Calu3 (cell line): ENCODE data around the gene PLAAT1. TPM values are rescaled to one million over a fixed set of nuclear protein-coding genes. Genes with fewer than 3 reads are reported as not detected.

Experiments used
- BruUV-seq: library from RNA; stranded (reverse); fragments of 400-500 nt; replicated peaks from 2 replicates; lab custom pipeline; 2021; lab: Mats Ljungman, UMichigan
- CTCF ChIA-PET: fragments of 300-600 bp; sonication (Branson Sonifier 250); formaldehyde crosslinking; loops from one replicate; lab custom pipeline; 2022; ENCODE audit warnings: antibody characterized with exemption; lab: Charles Lee
- DNase-seq: peaks from one replicate; pipeline ENCODE4 v3.0.0; 2022
- H3K27ac Mint-ChIP-seq: one replicate; pipeline ENCODE4 v1.8.0; 2022; ENCODE audit warnings: mixed read lengths; ENCODE audit not compliant: unreplicated experiment
- H3K27me3 Mint-ChIP-seq: one replicate; pipeline ENCODE4 v1.8.0; 2022; ENCODE audit warnings: mixed read lengths; ENCODE audit not compliant: unreplicated experiment
- H3K36me3 Mint-ChIP-seq: one replicate; pipeline ENCODE4 v1.8.0; 2022; ENCODE audit warnings: mild to moderate bottlenecking, moderate library complexity, mixed read lengths; ENCODE audit not compliant: insufficient read depth, unreplicated experiment
- H3K4me1 Mint-ChIP-seq: one replicate; pipeline ENCODE4 v1.8.0; 2022; ENCODE audit warnings: mild to moderate bottlenecking, low read depth, mixed read lengths; ENCODE audit not compliant: unreplicated experiment
- H3K4me3 Mint-ChIP-seq: one replicate; pipeline ENCODE4 v1.8.0; 2022; ENCODE audit warnings: mild to moderate bottlenecking, low read depth, moderate library complexity, mixed read lengths; ENCODE audit not compliant: unreplicated experiment
- H3K9me3 Mint-ChIP-seq: one replicate; pipeline ENCODE4 v1.8.0; 2022; ENCODE audit warnings: low read depth, mixed read lengths; ENCODE audit not compliant: unreplicated experiment
- intact Hi-C: fragments of 100-400 bp; cut with micrococcal nuclease; formaldehyde crosslinking; loops from one replicate; pipeline ENCODE4 v1.10.0; 2022; ENCODE audit not compliant: unreplicated experiment
- total RNA-seq: library from RNA; stranded (reverse); gene quantifications from 2 replicates; pipeline ENCODE4 v1.2.3, GENCODE V29; 2022
- TF ChIP-seq, protein P1 (sequence below): fragments of 200-600 bp; IDR thresholded peaks from one replicate; pipeline ENCODE4 v1.8.0; 2022; ENCODE audit warnings: antibody characterized with exemption; ENCODE audit not compliant: unreplicated experiment

PLAAT1 gene
- total RNA-seq, 1 experiment from 2014 or later: 7.3 TPM

DNA sequence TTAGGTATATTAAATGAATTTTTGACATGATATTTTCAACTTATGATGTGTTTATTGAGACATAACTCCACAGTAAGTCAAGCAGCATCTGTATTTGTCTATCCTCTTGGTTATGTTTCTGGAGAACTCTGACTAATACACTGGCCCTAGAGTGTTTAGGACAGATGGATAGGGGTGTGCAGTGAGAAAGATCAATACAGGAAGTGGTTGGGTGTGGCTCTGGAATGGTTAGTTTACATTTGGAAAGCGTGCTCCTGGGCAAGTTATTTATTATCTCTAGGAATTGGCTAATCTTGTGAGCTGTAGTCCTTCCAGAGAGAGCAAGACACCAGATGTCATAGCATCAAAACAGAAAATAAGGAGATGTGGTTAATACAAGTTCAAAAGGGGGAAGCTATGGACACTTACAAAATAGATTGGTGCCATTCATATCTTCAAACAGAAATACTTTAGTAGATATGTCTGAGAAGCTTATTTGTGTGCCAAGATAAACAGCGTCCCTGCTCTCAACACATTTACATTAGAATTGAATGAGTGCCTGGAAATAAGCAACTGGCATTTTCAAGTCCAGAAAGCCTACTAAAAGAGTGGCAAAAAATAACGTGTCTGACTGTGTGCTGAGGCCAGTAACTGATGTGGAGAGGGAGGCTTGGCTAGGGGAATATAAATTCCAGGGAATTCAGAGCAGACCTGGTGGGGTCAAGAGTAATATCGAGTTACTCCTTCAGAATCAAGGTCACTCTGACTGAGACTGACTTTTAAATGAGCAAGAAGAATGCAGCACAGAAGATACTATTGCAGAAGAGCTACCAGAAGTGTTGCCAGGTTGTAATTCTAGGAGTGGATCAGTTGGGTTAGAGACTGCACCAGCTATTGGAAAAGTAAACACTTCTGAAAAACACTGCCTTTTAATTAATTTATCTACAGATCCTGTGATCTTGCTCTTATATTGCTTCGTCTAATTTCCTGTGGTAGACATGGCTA is 33.4 kb upstream of the PLAAT1 start:
- no TSS peak for BruUV-seq
- TF ChIP-seq, protein P1, sequence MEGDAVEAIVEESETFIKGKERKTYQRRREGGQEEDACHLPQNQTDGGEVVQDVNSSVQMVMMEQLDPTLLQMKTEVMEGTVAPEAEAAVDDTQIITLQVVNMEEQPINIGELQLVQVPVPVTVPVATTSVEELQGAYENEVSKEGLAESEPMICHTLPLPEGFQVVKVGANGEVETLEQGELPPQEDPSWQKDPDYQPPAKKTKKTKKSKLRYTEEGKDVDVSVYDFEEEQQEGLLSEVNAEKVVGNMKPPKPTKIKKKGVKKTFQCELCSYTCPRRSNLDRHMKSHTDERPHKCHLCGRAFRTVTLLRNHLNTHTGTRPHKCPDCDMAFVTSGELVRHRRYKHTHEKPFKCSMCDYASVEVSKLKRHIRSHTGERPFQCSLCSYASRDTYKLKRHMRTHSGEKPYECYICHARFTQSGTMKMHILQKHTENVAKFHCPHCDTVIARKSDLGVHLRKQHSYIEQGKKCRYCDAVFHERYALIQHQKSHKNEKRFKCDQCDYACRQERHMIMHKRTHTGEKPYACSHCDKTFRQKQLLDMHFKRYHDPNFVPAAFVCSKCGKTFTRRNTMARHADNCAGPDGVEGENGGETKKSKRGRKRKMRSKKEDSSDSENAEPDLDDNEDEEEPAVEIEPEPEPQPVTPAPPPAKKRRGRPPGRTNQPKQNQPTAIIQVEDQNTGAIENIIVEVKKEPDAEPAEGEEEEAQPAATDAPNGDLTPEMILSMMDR: no peak
- Mint-ChIP-seq H3K9me3 (peaks cover 2% of the 10 kb centered on the region), H3K4me1 (peaks cover 17% of the 10 kb centered on the region), H3K27ac (peak overlapping the region; percentile 76), H3K27me3 (no peaks in the 10 kb centered on the region), H3K4me3 (peak overlapping the region; percentile 40), H3K36me3 (peaks cover 4% of the 10 kb centered on the region)
- CTCF ChIA-PET: no interaction called here
- intact Hi-C loops: loop anchor here (2.0 to 10.0 kb wide), 2 partner anchors 33 to 1733 kb away; partner anchors contain the start of gene PLAAT1
- peak; percentile 72 for DNase-seq

- Mint-ChIP-seq H3K4me1 (peaks cover 35% of the 10 kb centered on the region), H3K4me3 (no peak overlapping the region), H3K27ac (no peak overlapping the region), H3K36me3 (peaks cover 4% of the 10 kb centered on the region), H3K9me3 (peaks cover 2% of the 10 kb centered on the region), H3K27me3 (no peaks in the 10 kb centered on the region)
- TF ChIP-seq, protein P1: no peak
- intact Hi-C loops: no loop called here
- CTCF ChIA-PET: no interaction called here
- no TSS peak for BruUV-seq
- DNase-seq: no peak
Measured at GRCh38 chr3:193210618-193211017, 30.4 kb upstream of the PLAAT1 start.

DNA sequence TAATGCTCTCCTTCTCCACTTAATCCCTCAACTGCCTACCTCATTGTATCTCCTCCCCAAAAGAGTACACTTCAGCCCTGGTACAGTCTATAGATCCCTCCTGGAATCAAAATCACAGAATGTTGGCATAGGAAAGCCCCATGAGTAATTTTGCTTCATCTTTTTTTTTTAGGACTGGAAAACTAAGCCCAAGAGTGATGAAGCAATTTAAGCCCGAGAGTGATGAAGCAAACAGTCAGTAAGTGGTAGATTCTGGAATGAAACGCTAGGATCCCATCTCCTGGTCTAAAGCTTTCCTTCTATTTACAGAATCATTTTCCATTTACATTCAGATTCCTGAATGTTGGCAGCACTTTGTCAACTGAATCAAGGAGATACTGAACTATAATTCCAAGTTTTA is 29.8 kb upstream of the PLAAT1 start:
- Mint-ChIP-seq H3K4me3 (no peak overlapping the region), H3K36me3 (peaks cover 4% of the 10 kb centered on the region), H3K4me1 (peaks cover 36% of the 10 kb centered on the region), H3K27ac (no peak overlapping the region), H3K27me3 (no peaks in the 10 kb centered on the region), H3K9me3 (peaks cover 2% of the 10 kb centered on the region)
- intact Hi-C loops: no loop called here
- TF ChIP-seq, protein P1: no peak
- CTCF ChIA-PET: no interaction called here
- no TSS peak for BruUV-seq
- no peak for DNase-seq

DNA sequence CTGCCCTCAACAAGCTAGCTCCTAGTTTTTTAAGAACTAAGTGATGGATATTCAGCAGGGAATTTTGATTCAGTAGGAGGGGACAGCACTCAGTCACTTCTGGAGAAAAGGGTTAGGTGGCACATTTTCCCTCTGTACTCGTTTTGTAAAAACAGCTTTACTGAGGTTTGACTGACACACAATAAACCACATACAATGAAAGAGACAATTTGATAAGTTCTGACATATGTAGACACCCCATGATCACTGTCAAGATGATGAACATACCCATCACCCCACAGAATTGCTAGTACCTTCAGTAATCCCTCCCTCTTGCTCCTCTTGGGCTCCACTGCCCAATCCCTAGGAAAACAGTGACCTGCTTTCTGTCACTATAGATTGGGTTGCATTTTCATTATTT is 29.0 kb upstream of the PLAAT1 start:
- H3K36me3 Mint-ChIP-seq: peaks cover 4% of the 10 kb centered on the region
- intact Hi-C loops: no loop called here
- no peak overlapping the region for H3K4me3 Mint-ChIP-seq
- BruUV-seq: no TSS peak
- no peak overlapping the region for H3K27ac Mint-ChIP-seq
- CTCF ChIA-PET: no interaction called here
- no peaks in the 10 kb centered on the region for H3K27me3 Mint-ChIP-seq
- TF ChIP-seq, protein P1: no peak
- no peak for DNase-seq
- H3K4me1 Mint-ChIP-seq: peaks cover 31% of the 10 kb centered on the region
- peaks cover 2% of the 10 kb centered on the region for H3K9me3 Mint-ChIP-seq
